Measurements from ENCODE around the gene TYW1.
"Not testable (repeated sequence)": the region's sequence is repeated elsewhere in the genome, so short reads cannot be mapped to it uniquely, and the experiment has no call there.

Gene TYW1

GRCh38 chr7:67226967-67227366, 230.3 kb downstream of the TYW1 start:
- not testable (repeated sequence) for H2BK120ac ChIP-seq (ENCODE audit: insufficient read depth, low read length, poor library complexity); H2BK12ac ChIP-seq (ENCODE audit: low read length); H3K4ac ChIP-seq (ENCODE audit: low read depth, low read length); H3K18ac ChIP-seq (ENCODE audit: low read length); H3K4me2 ChIP-seq (ENCODE audit: low read length); H4K12ac ChIP-seq (ENCODE audit: low read depth, low read length); H3K9me3 ChIP-seq (ENCODE audit: insufficient read depth, low read depth, low read length); H3K4me3 ChIP-seq (ENCODE audit: low read depth, low read length); H3K27ac ChIP-seq (ENCODE audit: low read depth, low read length); H4K91ac ChIP-seq (ENCODE audit: low read depth, low read length); H2BK5ac ChIP-seq (ENCODE audit: low read depth, low read length, poor library complexity); H2AFZ ChIP-seq (ENCODE audit: insufficient read depth, low read length, poor library complexity); H3K27me3 ChIP-seq (ENCODE audit: insufficient read depth, low read length); H3K14ac ChIP-seq (ENCODE audit: low read length); H4K8ac ChIP-seq (ENCODE audit: low read depth, low read length); DNase-seq; H3K79me1 ChIP-seq (ENCODE audit: low read length); H3K9ac ChIP-seq (ENCODE audit: low read length); H3K23ac ChIP-seq (ENCODE audit: low read length); H3K4me1 ChIP-seq (ENCODE audit: control insufficient read depth in 1 of 2, insufficient read depth in 2 of 2, low read length in 2 of 2); H3K79me2 ChIP-seq (ENCODE audit: control insufficient read depth, insufficient read depth, low read length, poor library complexity); H2AK5ac ChIP-seq (ENCODE audit: low read length); H3K36me3 ChIP-seq (ENCODE audit: control insufficient read depth in 1 of 2, insufficient read depth in 2 of 2, low read length in 2 of 2)
- whole genome bisulfite sequencing (ENCODE audit: extremely low coverage, insufficient coverage, insufficient read length): no CpG with 5 or more reads among the region's 6 CpGs

- H4K91ac ChIP-seq (ENCODE audit: low read depth, low read length); DNase-seq; H3K79me1 ChIP-seq (ENCODE audit: low read length); H2BK5ac ChIP-seq (ENCODE audit: low read depth, low read length, poor library complexity); H3K4me3 ChIP-seq (ENCODE audit: low read depth, low read length); H3K4me2 ChIP-seq (ENCODE audit: low read length); H3K18ac ChIP-seq (ENCODE audit: low read length); H3K36me3 ChIP-seq (ENCODE audit: control insufficient read depth in 1 of 2, insufficient read depth in 2 of 2, low read length in 2 of 2); H3K14ac ChIP-seq (ENCODE audit: low read length); H3K27me3 ChIP-seq (ENCODE audit: insufficient read depth, low read length); H3K27ac ChIP-seq (ENCODE audit: low read depth, low read length); H2BK120ac ChIP-seq (ENCODE audit: insufficient read depth, low read length, poor library complexity); H3K79me2 ChIP-seq (ENCODE audit: control insufficient read depth, insufficient read depth, low read length, poor library complexity); H4K12ac ChIP-seq (ENCODE audit: low read depth, low read length); H2AK5ac ChIP-seq (ENCODE audit: low read length); H3K9me3 ChIP-seq (ENCODE audit: insufficient read depth, low read depth, low read length); H2BK12ac ChIP-seq (ENCODE audit: low read length); H2AFZ ChIP-seq (ENCODE audit: insufficient read depth, low read length, poor library complexity); H3K4me1 ChIP-seq (ENCODE audit: control insufficient read depth in 1 of 2, insufficient read depth in 2 of 2, low read length in 2 of 2); H4K8ac ChIP-seq (ENCODE audit: low read depth, low read length); H3K4ac ChIP-seq (ENCODE audit: low read depth, low read length); H3K9ac ChIP-seq (ENCODE audit: low read length); H3K23ac ChIP-seq (ENCODE audit: low read length): not testable (repeated sequence)
- WGBS (ENCODE audit: extremely low coverage, insufficient coverage, insufficient read length): no CpG with 5 or more reads among the region's 9 CpGs
Measured at GRCh38 chr7:67229018-67229417, 232.4 kb downstream of the TYW1 start.

DNA sequence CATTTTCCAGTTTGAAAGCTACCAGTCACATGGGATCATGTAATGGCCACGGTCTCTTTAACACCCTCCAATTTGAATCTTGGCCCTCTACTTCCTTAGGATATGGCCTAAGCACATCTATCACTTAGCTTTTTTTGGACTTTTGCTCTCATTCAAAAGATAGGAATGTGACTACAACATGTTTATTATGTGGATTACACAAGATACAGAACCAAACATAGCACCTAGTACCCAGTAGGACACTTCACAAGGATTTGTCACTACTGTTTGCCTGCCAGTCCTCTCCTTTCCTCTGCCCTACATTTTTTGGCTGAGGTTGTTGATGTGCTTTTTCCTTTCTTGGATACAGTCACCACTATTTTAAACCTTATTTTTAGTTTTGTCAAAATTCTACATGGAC, 233.4 kb downstream of the TYW1 start:
- not testable (repeated sequence) for H3K14ac ChIP-seq (ENCODE audit: low read length); H4K91ac ChIP-seq (ENCODE audit: low read depth, low read length); H3K9me3 ChIP-seq (ENCODE audit: insufficient read depth, low read depth, low read length); H3K27ac ChIP-seq (ENCODE audit: low read depth, low read length); H3K79me2 ChIP-seq (ENCODE audit: control insufficient read depth, insufficient read depth, low read length, poor library complexity); H2AFZ ChIP-seq (ENCODE audit: insufficient read depth, low read length, poor library complexity); H3K27me3 ChIP-seq (ENCODE audit: insufficient read depth, low read length); H2BK5ac ChIP-seq (ENCODE audit: low read depth, low read length, poor library complexity); H3K4me1 ChIP-seq (ENCODE audit: control insufficient read depth in 1 of 2, insufficient read depth in 2 of 2, low read length in 2 of 2); H2BK12ac ChIP-seq (ENCODE audit: low read length); H3K9ac ChIP-seq (ENCODE audit: low read length); H3K4ac ChIP-seq (ENCODE audit: low read depth, low read length); H2AK5ac ChIP-seq (ENCODE audit: low read length); H4K8ac ChIP-seq (ENCODE audit: low read depth, low read length); H3K4me3 ChIP-seq (ENCODE audit: low read depth, low read length); H3K23ac ChIP-seq (ENCODE audit: low read length); DNase-seq; H3K79me1 ChIP-seq (ENCODE audit: low read length); H3K18ac ChIP-seq (ENCODE audit: low read length); H2BK120ac ChIP-seq (ENCODE audit: insufficient read depth, low read length, poor library complexity); H3K4me2 ChIP-seq (ENCODE audit: low read length); H4K12ac ChIP-seq (ENCODE audit: low read depth, low read length); H3K36me3 ChIP-seq (ENCODE audit: control insufficient read depth in 1 of 2, insufficient read depth in 2 of 2, low read length in 2 of 2)
- no CpG with 5 or more reads among the region's 1 CpG for WGBS (ENCODE audit: extremely low coverage, insufficient coverage, insufficient read length)

- not testable (repeated sequence) for H3K9ac ChIP-seq (ENCODE audit: low read length); H2BK5ac ChIP-seq (ENCODE audit: low read depth, low read length, poor library complexity); DNase-seq; H3K18ac ChIP-seq (ENCODE audit: low read length); H3K36me3 ChIP-seq (ENCODE audit: control insufficient read depth in 1 of 2, insufficient read depth in 2 of 2, low read length in 2 of 2); H3K14ac ChIP-seq (ENCODE audit: low read length); H2AK5ac ChIP-seq (ENCODE audit: low read length); H3K79me2 ChIP-seq (ENCODE audit: control insufficient read depth, insufficient read depth, low read length, poor library complexity); H3K4me2 ChIP-seq (ENCODE audit: low read length); H4K91ac ChIP-seq (ENCODE audit: low read depth, low read length); H4K8ac ChIP-seq (ENCODE audit: low read depth, low read length); H3K79me1 ChIP-seq (ENCODE audit: low read length); H2AFZ ChIP-seq (ENCODE audit: insufficient read depth, low read length, poor library complexity); H3K9me3 ChIP-seq (ENCODE audit: insufficient read depth, low read depth, low read length); H3K4me3 ChIP-seq (ENCODE audit: low read depth, low read length); H3K23ac ChIP-seq (ENCODE audit: low read length); H3K27me3 ChIP-seq (ENCODE audit: insufficient read depth, low read length); H3K4ac ChIP-seq (ENCODE audit: low read depth, low read length); H2BK120ac ChIP-seq (ENCODE audit: insufficient read depth, low read length, poor library complexity); H2BK12ac ChIP-seq (ENCODE audit: low read length); H3K27ac ChIP-seq (ENCODE audit: low read depth, low read length); H4K12ac ChIP-seq (ENCODE audit: low read depth, low read length); H3K4me1 ChIP-seq (ENCODE audit: control insufficient read depth in 1 of 2, insufficient read depth in 2 of 2, low read length in 2 of 2)
- WGBS (ENCODE audit: extremely low coverage, insufficient coverage, insufficient read length): no CpG with 5 or more reads among the region's 7 CpGs
Measured at GRCh38 chr7:67233506-67233905, 236.9 kb downstream of the TYW1 start.

Measured in trophoblast cell (in vitro differentiated cells and primary cell).